Left ventricle myocardium superior (tissue), 1 donor: ENCODE measurements around the gene FRMD7. TPM values are rescaled to one million over a fixed set of nuclear protein-coding genes. Genes with fewer than 3 reads are reported as not detected.
A peak's percentile ranks its signal among the peaks of the same experiment; 100 is the strongest.
"Not testable (repeated sequence)": the region's sequence is repeated elsewhere in the genome, so short reads cannot be mapped to it uniquely, and the experiment has no call there.

Source experiments
- ATAC-seq: fragments of 200-7000 bp; cut with Tn5 transposase; one replicate; pipeline ENCODE4 v1.9.1; 2020; ENCODE audit warnings: mild to moderate bottlenecking, moderate library complexity
- DNase-seq: peaks from one replicate; pipeline ENCODE4 v3.0.0-alpha.2; 2020
- intact Hi-C: fragments of 100-400 bp; cut with micrococcal nuclease; formaldehyde crosslinking; loops from one replicate; pipeline ENCODE4 v1.11.0; 2022
- total RNA-seq: library from RNA; stranded (reverse); fragmentation: NEBNext Ultra II Directional; extraction: Animal tissue kit (Norgen Biotek cat#: 25700); gene quantifications from one replicate; pipeline ENCODE4 v1.2.1, GENCODE V29; 2021
- donor health status: DM: no; HTN: yes; CAD: no; lungs with severe emphysema.

Gene FRMD7
- total RNA-seq, 1 donor from 2014 or later, result 0.07 TPM

GRCh38 chrX:132101206-132101605 is 26.6 kb downstream of the FRMD7 start:
- no peak for DNase-seq
- ATAC-seq, result no peak
- intact Hi-C loops, result no loop called here

GRCh38 chrX:132098704-132099103 is 29.1 kb downstream of the FRMD7 start:
- DNase-seq, intact Hi-C loops, ATAC-seq: not testable (repeated sequence)

GRCh38 chrX:132094164-132094563 is 33.7 kb downstream of the FRMD7 start:
- DNase-seq (no peak), ATAC-seq (no peak)
- intact Hi-C loops, result loop anchor here (5.0 kb wide), 1 partner anchor 123 kb away; the partner anchor contains the start of gene RAP2C

- ATAC-seq, result no peak
Measured at GRCh38 chrX:132093239-132093860, 34.5 kb downstream of the FRMD7 start.

GRCh38 chrX:132092439-132093065 is 35.3 kb downstream of the FRMD7 start:
- ATAC-seq (peak; percentile 65), DNase-seq (peak; percentile 21)
- intact Hi-C loops, result loop anchor here (5.0 kb wide), 1 partner anchor 125 kb away; the partner anchor contains the start of gene RAP2C

More at GRCh38 chrX:132093239-132093860, 34.5 kb downstream of the FRMD7 start:
- intact Hi-C loops, result loop anchor here (5.0 kb wide), 1 partner anchor 124 kb away; the partner anchor contains the start of gene RAP2C
- no peak for DNase-seq

- no peak for DNase-seq
- no peak for ATAC-seq
- intact Hi-C loops, result loop anchor here (5.0 kb wide), 1 partner anchor 127 kb away; the partner anchor contains the start of gene RAP2C
Measured at GRCh38 chrX:132090403-132091159, 37.2 kb downstream of the FRMD7 start.

- intact Hi-C loops, result no loop called here
- ATAC-seq, result no peak
- no peak for DNase-seq
Measured at GRCh38 chrX:132088864-132089263, 39.0 kb downstream of the FRMD7 start.

- intact Hi-C loops, result no loop called here
- DNase-seq (no peak), ATAC-seq (no peak)
Measured at GRCh38 chrX:132086672-132087071, 41.1 kb downstream of the FRMD7 start.

GRCh38 chrX:132085786-132086185 is 42.0 kb downstream of the FRMD7 start:
- intact Hi-C loops, result no loop called here
- no peak for DNase-seq
- ATAC-seq, result no peak

- no peak for ATAC-seq
- DNase-seq, result no peak
- intact Hi-C loops, result loop anchor here (10.0 kb wide), 1 partner anchor 233 kb away; no protein-coding TSS in a partner anchor
Measured at GRCh38 chrX:132077912-132078311, 49.9 kb downstream of the FRMD7 start.

- intact Hi-C loops, result loop anchor here (10.0 kb wide), 1 partner anchor 233 kb away; no protein-coding TSS in a partner anchor
- ATAC-seq (no peak), DNase-seq (no peak)
Measured at GRCh38 chrX:132077414-132077813, 50.4 kb downstream of the FRMD7 start.

GRCh38 chrX:132071254-132071653 is 56.6 kb downstream of the FRMD7 start:
- intact Hi-C loops, result loop anchor here (10.0 kb wide), 1 partner anchor 226 kb away; no protein-coding TSS in a partner anchor
- DNase-seq (no peak), ATAC-seq (no peak)

GRCh38 chrX:132068405-132068804 is 59.4 kb downstream of the FRMD7 start:
- no peak for ATAC-seq

GRCh38 chrX:132063862-132064261 is 64.0 kb downstream of the FRMD7 start:
- ATAC-seq, result no peak
- intact Hi-C loops, result no loop called here

More at GRCh38 chrX:132068405-132068804, 59.4 kb downstream of the FRMD7 start:
- intact Hi-C loops, result no loop called here
- DNase-seq, result no peak

GRCh38 chrX:132063334-132063733 is 64.5 kb downstream of the FRMD7 start:
- DNase-seq (no peak), ATAC-seq (no peak)
- intact Hi-C loops, result no loop called here

More at GRCh38 chrX:132063862-132064261, 64.0 kb downstream of the FRMD7 start:
- DNase-seq, result no peak

- no peak for DNase-seq
- intact Hi-C loops, result no loop called here
- ATAC-seq, result no peak
Measured at GRCh38 chrX:132059973-132060540, 67.8 kb downstream of the FRMD7 start.

GRCh38 chrX:132058975-132059374 is 68.8 kb downstream of the FRMD7 start:
- ATAC-seq (no peak), DNase-seq (no peak)
- intact Hi-C loops, result no loop called here

- intact Hi-C loops, result no loop called here
- no peak for DNase-seq
- ATAC-seq, result no peak
Measured at GRCh38 chrX:132058050-132058449, 69.8 kb downstream of the FRMD7 start.

- ATAC-seq, DNase-seq, intact Hi-C loops: not testable (repeated sequence)
Measured at GRCh38 chrX:132051778-132052177, 76.0 kb downstream of the FRMD7 start.
